Calu3 (cell line): ENCODE data around the gene SPAG7. TPM values are rescaled to one million over a fixed set of nuclear protein-coding genes. Genes with fewer than 3 reads are reported as not detected.

ENCODE experiments used
- BruUV-seq: library from RNA; stranded (reverse); fragments of 400-500 nt; replicated peaks from 2 replicates; lab custom pipeline; 2021; lab: Mats Ljungman, UMichigan
- CTCF ChIA-PET: fragments of 300-600 bp; sonication (Branson Sonifier 250); formaldehyde crosslinking; loops from one replicate; lab custom pipeline; 2022; ENCODE audit warnings: antibody characterized with exemption; lab: Charles Lee
- DNase-seq: peaks from one replicate; pipeline ENCODE4 v3.0.0; 2022
- H3K27ac Mint-ChIP-seq: one replicate; pipeline ENCODE4 v1.8.0; 2022; ENCODE audit warnings: mixed read lengths; ENCODE audit not compliant: unreplicated experiment
- H3K27me3 Mint-ChIP-seq: one replicate; pipeline ENCODE4 v1.8.0; 2022; ENCODE audit warnings: mixed read lengths; ENCODE audit not compliant: unreplicated experiment
- H3K36me3 Mint-ChIP-seq: one replicate; pipeline ENCODE4 v1.8.0; 2022; ENCODE audit warnings: mild to moderate bottlenecking, moderate library complexity, mixed read lengths; ENCODE audit not compliant: insufficient read depth, unreplicated experiment
- H3K4me1 Mint-ChIP-seq: one replicate; pipeline ENCODE4 v1.8.0; 2022; ENCODE audit warnings: mild to moderate bottlenecking, low read depth, mixed read lengths; ENCODE audit not compliant: unreplicated experiment
- H3K4me3 Mint-ChIP-seq: one replicate; pipeline ENCODE4 v1.8.0; 2022; ENCODE audit warnings: mild to moderate bottlenecking, low read depth, moderate library complexity, mixed read lengths; ENCODE audit not compliant: unreplicated experiment
- H3K9me3 Mint-ChIP-seq: one replicate; pipeline ENCODE4 v1.8.0; 2022; ENCODE audit warnings: low read depth, mixed read lengths; ENCODE audit not compliant: unreplicated experiment
- CTCF ChIP-seq: fragments of 200-600 bp; IDR thresholded peaks from one replicate; pipeline ENCODE4 v1.8.0; 2022; ENCODE audit warnings: antibody characterized with exemption; ENCODE audit not compliant: unreplicated experiment
- intact Hi-C: fragments of 100-400 bp; cut with micrococcal nuclease; formaldehyde crosslinking; loops from one replicate; pipeline ENCODE4 v1.10.0; 2022; ENCODE audit not compliant: unreplicated experiment
- total RNA-seq: library from RNA; stranded (reverse); gene quantifications from 2 replicates; pipeline ENCODE4 v1.2.3, GENCODE V29; 2022

SPAG7 gene
- total RNA-seq, 1 experiment from 2014 or later: 34.3 TPM

GRCh38 chr17:5003214-5003867 lies 35.7 kb upstream of the SPAG7 start:
- H3K4me3 Mint-ChIP-seq: no peak overlapping the region
- intact Hi-C loops: no loop called here
- no peaks in the 10 kb centered on the region for H3K27me3 Mint-ChIP-seq
- no peak for TF ChIP-seq CTCF
- CTCF ChIA-PET: no interaction called here
- H3K9me3 Mint-ChIP-seq: no peaks in the 10 kb centered on the region
- H3K4me1 Mint-ChIP-seq: peaks cover 17% of the 10 kb centered on the region
- H3K36me3 Mint-ChIP-seq: peaks cover 30% of the 10 kb centered on the region
- no peak overlapping the region for H3K27ac Mint-ChIP-seq
- DNase-seq: no peak
- no TSS peak for BruUV-seq

DNA sequence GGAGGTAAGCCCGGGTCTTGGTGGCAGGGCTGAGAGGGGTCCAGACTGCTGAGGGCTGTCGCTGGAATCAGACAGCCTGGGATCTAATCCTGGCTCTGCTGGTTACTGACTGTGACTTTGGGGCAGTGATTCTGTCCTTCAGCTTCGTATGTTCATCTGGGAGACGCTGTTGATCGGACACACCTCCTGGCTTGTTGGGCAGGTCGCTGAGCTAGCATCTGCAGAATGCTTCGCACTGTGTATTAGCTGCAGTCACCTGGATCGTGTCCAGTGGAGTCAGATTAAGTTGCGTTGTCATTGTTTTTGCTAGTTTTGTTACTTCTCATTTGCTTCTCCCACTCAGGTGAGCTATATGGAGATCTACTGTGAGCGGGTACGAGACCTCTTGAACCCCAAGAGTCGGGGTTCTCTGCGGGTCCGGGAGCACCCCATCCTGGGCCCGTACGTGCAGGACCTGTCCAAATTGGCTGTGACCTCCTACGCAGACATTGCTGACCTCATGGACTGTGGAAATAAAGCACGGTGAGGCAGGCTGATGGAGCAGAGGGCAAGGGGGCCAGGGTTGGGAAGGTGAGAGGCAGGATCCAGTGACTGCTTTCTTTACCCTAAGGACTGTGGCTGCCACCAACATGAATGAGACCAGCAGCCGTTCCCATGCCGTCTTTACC lies 34.6 kb upstream of the SPAG7 start:
- no peak for TF ChIP-seq CTCF
- BruUV-seq: no TSS peak
- Mint-ChIP-seq H3K27ac (no peak overlapping the region), H3K4me3 (no peak overlapping the region), H3K36me3 (peaks cover 40% of the 10 kb centered on the region), H3K9me3 (no peaks in the 10 kb centered on the region), H3K27me3 (no peaks in the 10 kb centered on the region), H3K4me1 (peaks cover 17% of the 10 kb centered on the region)
- intact Hi-C loops: no loop called here
- DNase-seq: no peak
- CTCF ChIA-PET: no interaction called here

GRCh38 chr17:5000237-5000639 lies 32.6 kb upstream of the SPAG7 start:
- Mint-ChIP-seq H3K4me1 (peaks cover 17% of the 10 kb centered on the region), H3K4me3 (no peak overlapping the region), H3K36me3 (peaks cover 44% of the 10 kb centered on the region), H3K9me3 (no peaks in the 10 kb centered on the region), H3K27me3 (no peaks in the 10 kb centered on the region), H3K27ac (no peak overlapping the region)
- CTCF ChIA-PET: no interaction called here
- no TSS peak for BruUV-seq
- DNase-seq: no peak
- intact Hi-C loops: no loop called here
- TF ChIP-seq CTCF: no peak

DNA sequence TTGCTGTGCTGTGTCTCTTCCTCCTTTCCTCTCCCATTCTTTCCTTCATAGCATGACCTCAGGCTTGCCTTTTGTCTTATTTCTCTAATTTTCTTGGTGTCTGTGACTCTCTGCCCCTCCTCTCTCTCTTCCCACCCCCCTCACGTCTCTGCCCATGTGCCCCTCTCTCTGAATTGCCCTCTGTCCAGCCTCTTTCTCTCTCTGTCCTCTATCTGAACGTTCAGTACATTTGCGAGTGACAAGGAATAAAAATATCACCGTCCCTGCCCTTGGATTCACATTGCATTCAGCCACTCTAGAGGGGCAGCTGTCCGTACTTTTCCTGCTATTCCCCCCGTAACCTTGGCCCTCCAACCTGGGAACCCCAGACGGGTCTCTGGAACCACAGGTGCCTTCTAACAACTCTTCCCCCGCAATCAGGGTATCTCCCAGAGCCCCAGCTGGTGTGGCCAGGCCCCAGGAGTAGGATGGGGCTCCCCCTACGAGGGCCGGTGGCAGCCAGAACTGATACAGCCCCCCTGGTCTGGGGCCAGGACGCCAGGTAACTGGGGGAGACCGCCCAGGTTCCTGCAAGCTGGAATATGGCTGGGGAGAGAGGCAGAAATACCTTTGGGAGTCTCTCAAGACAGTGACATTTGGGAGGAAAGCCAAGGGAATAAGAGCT lies 31.9 kb upstream of the SPAG7 start:
- no peak for DNase-seq
- intact Hi-C loops: no loop called here
- Mint-ChIP-seq H3K27me3 (no peaks in the 10 kb centered on the region), H3K9me3 (no peaks in the 10 kb centered on the region), H3K4me1 (peaks cover 17% of the 10 kb centered on the region), H3K36me3 (peaks cover 44% of the 10 kb centered on the region), H3K27ac (no peak overlapping the region), H3K4me3 (peak overlapping the region; percentile 87)
- no peak for TF ChIP-seq CTCF
- BruUV-seq: TSS peak; percentile 49
- CTCF ChIA-PET: no interaction called here
